ENCODE measurements around the gene GDF2.

DNA sequence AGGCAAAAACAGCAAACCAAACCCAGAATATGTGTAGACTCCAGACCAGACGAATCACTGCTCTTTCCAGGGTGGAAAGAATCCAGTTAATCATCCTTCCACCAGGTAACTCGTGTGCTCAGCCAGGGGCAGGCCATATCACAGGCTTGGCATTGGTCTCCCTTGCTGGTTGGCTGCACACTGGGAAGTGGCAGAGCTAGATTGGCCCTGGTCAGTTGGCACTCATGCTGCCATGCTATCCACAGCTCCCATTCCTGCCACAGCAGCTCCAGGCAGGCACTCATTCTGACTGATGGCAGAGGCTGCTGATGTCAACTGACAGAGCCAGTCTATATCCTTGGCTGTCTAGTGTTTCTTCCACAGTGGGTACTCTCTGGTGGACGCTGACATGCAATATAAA, 31.9 kb upstream of the GDF2 start:
- TF ChIP-seq POLR2A (IDR thresholded peaks at IDR 0.05) = no peak
- TF ChIP-seq, protein P1, sequence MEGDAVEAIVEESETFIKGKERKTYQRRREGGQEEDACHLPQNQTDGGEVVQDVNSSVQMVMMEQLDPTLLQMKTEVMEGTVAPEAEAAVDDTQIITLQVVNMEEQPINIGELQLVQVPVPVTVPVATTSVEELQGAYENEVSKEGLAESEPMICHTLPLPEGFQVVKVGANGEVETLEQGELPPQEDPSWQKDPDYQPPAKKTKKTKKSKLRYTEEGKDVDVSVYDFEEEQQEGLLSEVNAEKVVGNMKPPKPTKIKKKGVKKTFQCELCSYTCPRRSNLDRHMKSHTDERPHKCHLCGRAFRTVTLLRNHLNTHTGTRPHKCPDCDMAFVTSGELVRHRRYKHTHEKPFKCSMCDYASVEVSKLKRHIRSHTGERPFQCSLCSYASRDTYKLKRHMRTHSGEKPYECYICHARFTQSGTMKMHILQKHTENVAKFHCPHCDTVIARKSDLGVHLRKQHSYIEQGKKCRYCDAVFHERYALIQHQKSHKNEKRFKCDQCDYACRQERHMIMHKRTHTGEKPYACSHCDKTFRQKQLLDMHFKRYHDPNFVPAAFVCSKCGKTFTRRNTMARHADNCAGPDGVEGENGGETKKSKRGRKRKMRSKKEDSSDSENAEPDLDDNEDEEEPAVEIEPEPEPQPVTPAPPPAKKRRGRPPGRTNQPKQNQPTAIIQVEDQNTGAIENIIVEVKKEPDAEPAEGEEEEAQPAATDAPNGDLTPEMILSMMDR (IDR thresholded peaks at IDR 0.05) = no peak

Measured in tibial nerve (tissue), 3 donors.